ENCODE measurements around the gene RFX1. TPM values are rescaled to one million over a fixed set of nuclear protein-coding genes. Genes with fewer than 3 reads are reported as not detected.

RFX1 gene
- total and polyA plus RNA-seq, 2 of the 13 experiments (the other 11 are each of a cell fraction or from before 2014, with no cell fraction given): 1.1 to 1.3 TPM

GRCh38 chr19:13984875-13985741, 21.0 kb downstream of the RFX1 start:
- peak overlapping the region; percentile 5 for H3K27ac ChIP-seq (ENCODE audit: extremely low read length, insufficient read depth, low read length)
- 85% methylated on average over 24 of the region's 25 CpGs for WGBS (ENCODE audit: low lambda C conversion rate)
- no peaks in the 10 kb centered on the region for H3K79me2 ChIP-seq (ENCODE audit: insufficient read depth, low read length)
- H3K36me3 ChIP-seq (replicated peaks in 1 of 2; ENCODE audit: control insufficient read depth in 1 of 2, insufficient read depth in 2 of 2, low read length in 2 of 2): peaks cover 6 to 16% of the 10 kb centered on the region in 2 experiments; a peak in 3 of 5 replicates
- in situ Hi-C loops (cut with HindIII; ENCODE audit: extremely low pct_ligation_motif_present, low pct_unique_long_range_greater_than_20kb) (no loop called here), intact Hi-C loops (cut with micrococcal nuclease; ENCODE audit: unreplicated experiment) (no loop called here)
- DNase-seq (ENCODE audit: low spot score) (peak; percentile 18), ATAC-seq (no peak; the same call in 2 of the 3 replicates), FAIRE-seq (no peak)
- H3K27me3 ChIP-seq (ENCODE audit: control insufficient read depth in 1 of 2, insufficient read depth in 2 of 2, low read length in 2 of 2): no peaks in the 10 kb centered on the region
- H3K4me3 ChIP-seq (replicated peaks in 1 of 3; ENCODE audit: insufficient read depth in 1 of 3, low read depth in 2 of 3, low read length in 3 of 3): no peak overlapping the region
- H3K9me3 ChIP-seq (ENCODE audit: low read length): no peaks in the 10 kb centered on the region
- no peak overlapping the region for H3K9ac ChIP-seq (ENCODE audit: insufficient read depth, low read depth, low read length)
- H3K4me1 ChIP-seq (ENCODE audit: insufficient read depth, low read length): peaks cover 35% of the 10 kb centered on the region
- POLR2A ChIA-PET: no interaction called here
- BruUV-seq (replicated peaks): no TSS peak
- H4K20me1 ChIP-seq (ENCODE audit: insufficient read depth, low read length): no peaks in the 10 kb centered on the region
- H2AFZ ChIP-seq (ENCODE audit: low read length): no peak overlapping the region
- CTCF ChIA-PET (ENCODE audit: low intra/inter-chr PET ratio, low total read pairs): no interaction called here
- no peak overlapping the region for H3K4me2 ChIP-seq (ENCODE audit: low read depth, low read length)
- TF ChIP-seq TBP (CRISPR knock-in tag; IDR thresholded peaks at IDR 0.05) (no peak), TARDBP (CRISPR knock-in tag; IDR thresholded peaks at IDR 0.05) (0 out of 2 replicates have a peak, but pooled peaks have one; percentile 36), ZNF530 (CRISPR knock-in tag; IDR thresholded peaks at IDR 0.05; ENCODE audit: low read depth) (no peak), HNF1B (CRISPR knock-in tag; IDR thresholded peaks at IDR 0.05) (0 out of 2 replicates have a peak, but pooled peaks have one; percentile 21), RERE (CRISPR knock-in tag; IDR thresholded peaks at IDR 0.05; ENCODE audit: low read depth) (no peak), GMEB1 (CRISPR knock-in tag; IDR thresholded peaks at IDR 0.05; ENCODE audit: borderline replicate concordance) (no peak), ZNF720 (CRISPR knock-in tag; IDR thresholded peaks at IDR 0.05) (no peak), ZNF121 (CRISPR knock-in tag; IDR thresholded peaks at IDR 0.05) (0 out of 2 replicates have a peak, but pooled peaks have one; percentile 37), ZNF883 (CRISPR knock-in tag; IDR thresholded peaks at IDR 0.05; ENCODE audit: not compliant biosample characterization) (no peak), SNAI1 (CRISPR knock-in tag; IDR thresholded peaks at IDR 0.05; ENCODE audit: borderline replicate concordance) (no peak), BRCA1 (CRISPR knock-in tag; IDR thresholded peaks at IDR 0.05) (no peak), ZKSCAN1 (IDR thresholded peaks at IDR 0.05; ENCODE audit: low read length) (no peak), ZNF629 (CRISPR knock-in tag; conservative IDR thresholded peaks at IDR 0.05) (0 out of 2 replicates have a peak, but pooled peaks have one; percentile 25)
